Upper lobe of left lung (tissue), 4 donors: Measurements from ENCODE around the gene CCT8L2.
"Not testable (repeated sequence)": the region's sequence is repeated elsewhere in the genome, so short reads cannot be mapped to it uniquely, and the experiment has no call there.

Experiments
- POLR2A ChIP-seq, 4 donors: fragments of 450-650 bp; IDR thresholded peaks; one replicate each; pipeline ENCODE4 v1.5.1; 2016 to 2017; ENCODE audit warnings: antibody characterized with exemption in 4 of 4, mild to moderate bottlenecking in 2 of 4
- POLR2AphosphoS5 ChIP-seq, 2 donors: sonication (generic); formaldehyde crosslinking; IDR thresholded peaks; one replicate each; pipeline ENCODE4 v1.5.1; 2017; ENCODE audit warnings: antibody characterized with exemption in 2 of 2
- TF ChIP-seq, protein P1 (sequence below), 6 experiments: fragments of 450-650 bp in 4 of 6; fragments of 200-600 bp in 2 of 6; sonication (generic) in 2 of 6; IDR thresholded peaks; one replicate each; pipeline ENCODE4 v1.5.1; 2016 to 2019; ENCODE audit warnings: antibody characterized with exemption in 6 of 6

DNA sequence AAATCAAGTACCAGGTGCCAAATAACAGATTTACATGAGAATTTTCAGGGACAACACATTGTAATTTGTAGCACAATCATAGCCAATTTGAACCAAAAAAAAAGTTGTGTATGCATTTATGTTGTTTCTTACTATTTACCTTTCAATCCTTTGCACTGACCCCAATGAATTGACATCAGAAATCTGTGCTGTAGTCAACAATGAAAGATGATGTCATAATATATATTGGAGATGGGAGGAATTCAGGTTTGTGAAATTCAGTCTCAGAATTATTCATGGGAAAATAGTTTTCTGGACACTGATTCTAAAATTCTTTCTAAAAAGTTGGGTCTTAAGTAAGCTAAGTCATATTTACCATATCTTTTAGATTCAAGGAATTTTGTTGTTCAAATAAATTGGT, 31.0 kb upstream of the CCT8L2 start:
- not testable (repeated sequence) for TF ChIP-seq POLR2A, POLR2AphosphoS5 (IDR thresholded peaks at IDR 0.05)
- TF ChIP-seq, protein P1, sequence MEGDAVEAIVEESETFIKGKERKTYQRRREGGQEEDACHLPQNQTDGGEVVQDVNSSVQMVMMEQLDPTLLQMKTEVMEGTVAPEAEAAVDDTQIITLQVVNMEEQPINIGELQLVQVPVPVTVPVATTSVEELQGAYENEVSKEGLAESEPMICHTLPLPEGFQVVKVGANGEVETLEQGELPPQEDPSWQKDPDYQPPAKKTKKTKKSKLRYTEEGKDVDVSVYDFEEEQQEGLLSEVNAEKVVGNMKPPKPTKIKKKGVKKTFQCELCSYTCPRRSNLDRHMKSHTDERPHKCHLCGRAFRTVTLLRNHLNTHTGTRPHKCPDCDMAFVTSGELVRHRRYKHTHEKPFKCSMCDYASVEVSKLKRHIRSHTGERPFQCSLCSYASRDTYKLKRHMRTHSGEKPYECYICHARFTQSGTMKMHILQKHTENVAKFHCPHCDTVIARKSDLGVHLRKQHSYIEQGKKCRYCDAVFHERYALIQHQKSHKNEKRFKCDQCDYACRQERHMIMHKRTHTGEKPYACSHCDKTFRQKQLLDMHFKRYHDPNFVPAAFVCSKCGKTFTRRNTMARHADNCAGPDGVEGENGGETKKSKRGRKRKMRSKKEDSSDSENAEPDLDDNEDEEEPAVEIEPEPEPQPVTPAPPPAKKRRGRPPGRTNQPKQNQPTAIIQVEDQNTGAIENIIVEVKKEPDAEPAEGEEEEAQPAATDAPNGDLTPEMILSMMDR (IDR thresholded peaks at IDR 0.05) = not testable (repeated sequence)
